HepG2 (cell line): ENCODE results near the gene HIPK4.

Source experiments
- HDAC1 ChIP-seq: sonication (generic); formaldehyde crosslinking; IDR thresholded peaks from 2 replicates; pipeline ENCODE4 v1.5.1; 2020; ENCODE audit warnings: mild to moderate bottlenecking, missing genetic modification reagents
- KDM5B ChIP-seq: sonication (generic); formaldehyde crosslinking; IDR thresholded peaks from 2 replicates; pipeline ENCODE4 v1.4.0; 2020; ENCODE audit warnings: missing genetic modification reagents, mild to moderate bottlenecking, borderline replicate concordance
- KLF6 ChIP-seq: IDR thresholded peaks from 2 replicates; pipeline ENCODE4 v1.8.0; 2016; ENCODE audit warnings: missing biosample characterization, missing genetic modification reagents
- NONO ChIP-seq, 2 experiments: fragments of 450-650 bp in 1 of 2; sonication (generic) in 1 of 2; formaldehyde crosslinking in 1 of 2; IDR thresholded peaks in 1 of 2; conservative IDR thresholded peaks in 1 of 2; 2 replicates each; pipeline versions ENCODE4 v1.6.1 to v1.8.0; 2017 to 2022; ENCODE audit warnings: mild to moderate bottlenecking in 1 of 2, missing genetic modification reagents in 1 of 2, moderate library complexity in 1 of 2
- SMC3 ChIP-seq: IDR thresholded peaks from 2 replicates; pipeline ENCODE4 v1.6.1; 2011; ENCODE audit warnings: low read length, improper control_type of control experiment
- ZMAT5 ChIP-seq: sonication (generic); formaldehyde crosslinking; IDR thresholded peaks from 2 replicates; pipeline ENCODE4 v1.5.0; 2020; ENCODE audit warnings: mild to moderate bottlenecking, low read depth, missing genetic modification reagents, borderline replicate concordance

GRCh38 chr19:40413291-40413845 lies 23.4 kb upstream of the HIPK4 start, which contains the start of gene PRX:
- TF ChIP-seq SMC3 = no peak
- no peak for TF ChIP-seq NONO (IDR thresholded peaks at IDR 0.05)
- no peak for TF ChIP-seq NONO (CRISPR knock-in tag; conservative IDR thresholded peaks at IDR 0.05)
- no peak for TF ChIP-seq KLF6 (CRISPR knock-in tag)
- TF ChIP-seq HDAC1 (CRISPR knock-in tag) = no peak
- TF ChIP-seq KDM5B (CRISPR knock-in tag) = no peak
- no peak for TF ChIP-seq ZMAT5 (CRISPR knock-in tag)
